ENCODE data around the gene FAIM2.

GRCh38 chr12:49824416-49824815, 79.3 kb downstream of the FAIM2 start:
- TF ChIP-seq CTCF (conservative IDR thresholded peaks at IDR 0.05 in 1 of 2, IDR thresholded peaks at IDR 0.05 in 1 of 2; ENCODE audit: extremely low read depth in 1 of 2, insufficient read depth in 1 of 2, low read depth in 1 of 2, low read length in 2 of 2) (no peak), EZH2 (IDR thresholded peaks at IDR 0.05; ENCODE audit: borderline replicate concordance, low read length) (no peak)
